NCI-H2107 (cell line): Measurements from ENCODE around the gene ARSJ.
"Not testable (repeated sequence)": the region's sequence is repeated elsewhere in the genome, so short reads cannot be mapped to it uniquely, and the experiment has no call there.

Experiments
- DNase-seq: peaks from one replicate; lab custom pipeline; 2025; lab: John Stamatoyannopoulos, UW

Gene ARSJ

DNA sequence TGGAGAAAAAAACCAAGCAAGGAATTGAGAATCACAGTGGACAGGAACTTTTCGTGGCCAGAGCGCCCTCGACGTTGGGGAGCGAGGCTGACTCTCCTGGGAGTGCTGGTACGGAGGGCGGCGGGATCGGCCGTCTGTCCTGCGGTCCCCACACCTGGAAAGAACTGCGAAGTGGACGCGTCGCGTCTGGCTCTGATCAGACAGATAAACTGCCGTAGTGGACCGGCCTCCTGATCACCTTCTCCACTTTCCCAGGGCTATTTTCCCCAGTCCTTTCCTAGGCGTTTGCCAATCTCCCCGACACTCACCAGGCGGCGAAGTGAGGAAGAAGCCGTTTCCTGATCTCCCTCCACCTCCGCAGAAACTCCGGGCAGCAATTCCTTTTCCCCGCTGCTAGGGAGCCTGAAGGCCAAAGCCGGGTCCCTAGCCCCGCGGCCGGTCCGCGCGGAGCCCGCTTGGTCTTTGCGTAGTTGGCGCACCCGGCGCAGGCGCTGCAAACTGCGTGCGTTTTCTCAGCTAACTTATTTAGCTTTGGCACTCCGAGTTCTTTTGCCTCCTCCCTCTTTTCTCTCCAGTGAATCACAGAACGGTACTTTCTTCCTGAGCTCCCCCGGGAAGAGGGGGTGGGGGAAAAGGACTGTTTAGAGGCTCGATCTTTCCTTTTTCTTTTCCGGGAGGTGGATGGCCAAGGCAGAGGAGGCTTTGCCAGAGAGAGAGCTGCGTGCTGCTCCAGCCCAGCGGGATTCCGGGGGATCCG is at the start of gene ARSJ:
ARSJ (minus strand) TSS at position 500 of the 757 bp plus-strand sequence. CDS start 813 bp downstream, outside the sequence.
- DNase-seq, result no peak

DNA sequence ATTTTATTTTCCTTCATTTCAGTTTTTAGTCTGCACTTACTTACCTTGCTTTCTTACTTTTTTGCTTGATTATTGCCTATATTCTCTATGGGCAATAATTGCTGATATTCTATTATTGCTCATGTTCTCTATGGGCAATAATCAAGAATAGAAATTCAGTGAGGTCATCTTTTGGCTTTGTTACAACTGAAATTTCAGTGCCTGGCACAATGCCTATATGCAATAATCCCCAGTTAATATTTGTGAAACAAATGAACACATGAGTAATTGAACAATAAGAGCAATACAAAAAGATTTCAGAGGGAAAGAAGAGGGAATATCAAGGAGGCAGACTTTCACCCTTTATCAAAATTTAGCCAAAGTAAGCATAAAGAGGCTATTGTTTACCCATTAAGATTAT is 48.6 kb upstream of the ARSJ start:
- no peak for DNase-seq

DNA sequence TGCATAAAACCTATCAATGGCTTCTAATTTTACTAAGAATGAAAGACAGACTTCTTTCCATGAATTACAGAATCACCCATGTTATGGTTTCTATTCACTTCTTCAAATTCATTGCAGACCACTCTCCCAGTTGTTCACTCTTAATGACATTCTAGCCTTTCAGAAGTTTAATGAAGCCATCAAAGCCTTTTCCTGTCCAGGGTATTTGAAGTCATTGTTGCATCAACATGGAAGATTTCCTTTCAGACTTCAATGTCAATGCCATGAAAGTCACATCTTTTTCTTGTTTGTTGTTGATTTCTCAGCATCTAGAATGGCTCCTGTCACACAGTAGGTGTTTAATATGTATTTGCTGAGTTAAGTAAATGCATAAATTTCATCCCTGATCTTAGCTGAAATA is 48.1 kb upstream of the ARSJ start:
- no peak for DNase-seq

DNA sequence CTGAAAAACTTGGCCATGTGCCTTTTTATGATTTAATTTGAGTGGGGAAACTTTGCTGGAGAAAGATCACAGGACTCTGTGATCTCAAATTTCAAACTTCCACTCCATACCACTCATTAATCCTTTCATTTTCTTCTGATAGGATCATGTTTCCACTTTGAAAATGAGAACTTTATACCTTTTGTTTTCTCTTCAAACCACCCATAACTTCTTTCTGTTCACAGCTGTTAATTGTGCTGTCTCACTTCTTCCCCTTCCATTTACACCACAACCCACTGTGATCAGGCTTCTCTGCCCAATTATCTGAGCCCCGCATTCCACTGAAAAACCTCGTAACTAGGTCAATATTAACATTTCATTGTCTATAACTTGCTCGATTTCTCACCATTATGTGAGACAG is 47.0 kb upstream of the ARSJ start:
- DNase-seq, result no peak

DNA sequence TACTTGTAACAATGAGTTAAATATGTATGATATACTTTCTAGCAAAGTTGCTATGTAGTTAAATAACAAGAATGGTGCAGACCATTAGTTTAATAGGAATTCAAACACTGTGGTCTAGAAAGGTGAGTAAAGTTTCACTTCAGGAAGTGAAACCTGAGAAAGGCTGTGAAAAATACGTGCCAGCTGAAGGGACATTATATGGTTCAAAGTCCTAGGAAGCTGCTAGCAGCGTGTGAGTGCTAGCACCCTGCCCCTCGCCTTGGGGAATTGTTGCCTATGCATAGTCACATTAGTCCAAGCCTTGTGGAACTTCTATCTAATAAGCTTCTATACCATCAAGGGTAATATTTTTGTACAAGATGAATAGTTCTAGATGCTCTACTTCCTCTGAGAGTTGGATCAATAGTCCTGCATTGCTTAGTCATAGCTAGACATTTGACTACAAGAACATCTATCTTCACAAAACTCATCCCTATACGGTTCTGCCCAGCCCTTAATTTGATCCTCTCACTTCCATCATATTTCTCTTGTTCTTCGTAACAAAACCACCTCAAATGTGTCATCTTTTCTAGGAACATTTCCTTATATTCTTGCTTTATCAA is 45.8 kb upstream of the ARSJ start:
- no peak for DNase-seq

DNA sequence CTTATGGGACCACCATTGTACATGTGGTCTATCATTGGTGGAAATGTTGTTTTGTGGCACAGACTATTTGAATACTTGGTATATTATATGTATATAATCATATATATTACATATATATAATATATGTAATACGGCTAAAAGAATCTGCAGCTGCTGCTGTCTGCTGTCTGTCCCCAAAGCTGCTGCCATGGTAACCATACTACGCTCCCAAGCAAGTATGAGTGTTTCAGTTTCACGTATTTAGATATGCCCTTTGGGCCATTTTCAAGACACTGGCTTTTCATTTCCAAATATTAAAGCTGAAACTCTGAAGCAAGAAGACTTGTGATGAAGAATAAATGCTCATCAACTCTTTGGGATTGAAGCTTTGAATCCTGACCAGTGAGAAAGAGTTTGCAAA is 42.0 kb upstream of the ARSJ start:
- DNase-seq, result no peak

DNA sequence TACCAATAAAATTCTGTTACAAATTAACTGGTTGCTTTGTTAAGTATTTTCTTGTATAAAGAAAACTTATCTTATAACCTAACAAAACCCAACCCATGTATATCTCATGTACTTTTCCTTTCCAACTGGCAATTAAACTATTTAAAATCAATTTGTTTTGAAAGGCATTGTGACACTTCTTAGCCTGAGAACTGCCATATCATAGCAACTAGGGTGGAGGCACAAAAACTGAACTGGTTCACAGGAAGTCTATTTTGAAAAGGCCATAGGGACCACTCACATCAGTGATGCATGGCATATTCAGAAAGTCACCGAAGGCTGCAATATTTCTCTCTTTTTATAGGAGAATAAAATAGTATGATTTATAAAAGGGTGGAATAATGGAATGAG is 40.5 kb upstream of the ARSJ start:
- no peak for DNase-seq

DNA sequence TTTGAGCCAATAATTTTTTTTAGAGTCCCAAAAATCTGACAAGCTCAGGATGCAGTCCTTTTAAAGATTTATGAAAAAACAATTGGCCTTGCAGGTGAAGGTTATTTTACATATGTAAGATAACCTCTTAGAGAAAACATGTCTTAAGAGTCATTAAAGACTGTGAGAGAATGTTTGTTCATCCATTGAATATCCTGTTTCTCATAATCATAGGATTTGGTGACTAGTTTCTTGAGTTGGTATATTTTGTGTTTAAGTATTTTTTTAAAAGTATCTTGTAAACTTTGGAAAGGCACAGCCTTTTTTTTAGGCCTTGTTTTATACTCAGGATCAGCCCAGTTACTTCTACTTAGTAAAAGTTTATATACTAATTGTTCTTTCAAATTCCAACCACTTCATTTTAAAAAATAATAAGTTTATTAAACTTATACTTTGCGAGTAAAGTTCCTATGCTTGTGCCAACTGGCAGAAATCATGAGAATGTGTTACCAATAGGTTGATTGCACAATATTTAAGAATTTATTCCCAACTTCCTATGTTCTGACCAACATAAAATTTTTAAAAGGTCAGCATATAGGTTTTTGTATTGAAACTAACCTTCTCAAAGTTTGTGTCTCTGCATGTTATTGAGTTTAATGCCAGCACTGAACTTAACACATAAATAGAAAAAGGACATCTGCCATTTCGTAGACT is 40.0 kb upstream of the ARSJ start:
- DNase-seq, result no peak

DNA sequence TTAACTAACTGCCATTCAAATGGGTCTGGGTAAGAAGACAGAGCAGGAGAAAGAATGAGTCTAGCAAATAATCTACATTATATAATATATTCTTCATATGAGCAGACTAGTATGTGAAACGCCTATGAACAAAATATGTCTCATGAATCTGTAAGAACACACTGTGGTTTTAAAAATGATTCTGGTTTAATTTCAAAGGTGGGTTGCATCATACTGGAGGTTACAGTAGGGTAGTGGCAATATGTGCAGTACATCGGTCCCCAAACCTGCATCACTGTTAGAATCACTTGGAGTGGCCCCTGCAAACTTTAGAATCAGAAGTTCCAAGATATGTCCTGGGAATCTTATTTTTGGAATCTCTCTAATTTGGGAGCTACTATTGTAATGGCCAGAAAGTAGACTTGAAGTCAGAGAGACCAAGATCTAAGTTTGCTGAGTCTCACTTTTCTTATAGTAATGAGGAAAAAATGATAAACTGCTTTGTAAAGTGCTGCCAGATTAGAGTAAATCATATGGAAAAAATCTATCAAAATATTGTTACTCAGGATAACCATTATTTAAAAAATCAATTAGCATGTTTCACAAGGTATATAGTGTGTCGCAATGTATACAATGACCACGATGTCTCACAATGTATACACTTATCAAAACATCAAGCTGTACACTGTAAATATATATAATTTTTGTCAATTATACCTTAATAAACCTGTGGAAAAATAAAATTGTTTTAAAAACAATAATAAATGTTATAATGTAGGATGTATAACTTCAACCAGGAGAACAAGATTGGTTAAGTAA is 37.9 kb upstream of the ARSJ start:
- no peak for DNase-seq

DNA sequence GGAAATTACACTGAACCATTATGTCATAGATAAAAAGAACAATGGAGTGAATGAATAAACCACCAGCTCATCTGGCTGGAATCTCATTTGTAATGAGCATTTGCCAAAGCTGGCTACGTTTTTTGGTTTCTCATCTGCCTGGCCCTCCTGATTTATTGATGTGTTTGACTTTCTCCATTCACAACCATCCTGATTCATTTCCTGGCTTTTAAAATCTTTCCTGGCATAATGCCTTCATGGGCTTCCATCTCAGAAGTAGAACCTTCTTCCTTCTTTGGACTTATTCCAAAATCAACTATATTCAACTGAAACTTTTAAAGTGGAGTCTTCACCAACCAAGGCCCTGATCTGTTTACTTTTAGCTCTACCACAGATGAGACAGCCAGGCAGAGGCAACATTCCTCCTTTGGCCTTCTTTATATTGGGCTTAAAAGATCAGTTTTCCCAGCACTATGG is 36.0 kb upstream of the ARSJ start:
- no peak for DNase-seq

DNA sequence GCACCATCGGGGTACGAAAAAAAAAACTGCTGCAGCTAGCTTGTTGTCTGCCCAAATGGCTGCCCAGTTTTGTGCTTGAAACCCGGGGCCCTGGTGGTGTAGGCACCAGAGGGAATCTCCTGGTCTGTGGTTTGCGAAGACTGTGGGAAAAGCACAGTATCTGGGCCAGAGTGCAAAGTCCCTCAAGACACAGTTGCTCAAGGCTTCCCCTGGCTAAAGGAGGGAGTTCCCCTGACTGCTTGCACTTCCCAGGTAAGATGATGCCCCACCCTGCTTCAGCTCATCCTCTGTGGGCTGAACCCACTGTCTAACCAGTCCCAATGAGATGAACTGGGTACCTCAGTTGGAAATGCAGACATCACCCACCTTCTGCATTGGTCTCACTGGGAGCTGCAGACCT is 33.8 kb upstream of the ARSJ start:
- not testable (repeated sequence) for DNase-seq

DNA sequence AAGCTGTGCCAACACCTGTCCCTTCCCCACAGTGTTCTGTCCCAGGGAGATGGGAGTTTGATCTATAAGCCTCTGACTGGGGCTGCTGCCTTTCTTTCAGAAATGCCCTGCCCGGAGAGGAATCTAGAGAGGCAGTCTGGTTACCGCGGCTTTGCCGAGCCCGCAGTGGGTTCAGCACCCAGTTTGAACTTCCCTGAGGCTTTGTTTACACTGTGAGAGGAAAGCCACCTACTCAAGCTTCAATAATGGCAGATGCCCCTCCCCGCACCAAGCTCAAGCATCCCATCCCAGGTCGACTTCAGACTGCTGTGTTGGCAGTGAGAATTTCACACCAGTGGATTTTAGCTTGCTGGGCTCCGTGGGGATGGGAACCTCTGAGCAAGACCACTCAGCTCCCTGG is 33.3 kb upstream of the ARSJ start:
- DNase-seq, result no peak

DNA sequence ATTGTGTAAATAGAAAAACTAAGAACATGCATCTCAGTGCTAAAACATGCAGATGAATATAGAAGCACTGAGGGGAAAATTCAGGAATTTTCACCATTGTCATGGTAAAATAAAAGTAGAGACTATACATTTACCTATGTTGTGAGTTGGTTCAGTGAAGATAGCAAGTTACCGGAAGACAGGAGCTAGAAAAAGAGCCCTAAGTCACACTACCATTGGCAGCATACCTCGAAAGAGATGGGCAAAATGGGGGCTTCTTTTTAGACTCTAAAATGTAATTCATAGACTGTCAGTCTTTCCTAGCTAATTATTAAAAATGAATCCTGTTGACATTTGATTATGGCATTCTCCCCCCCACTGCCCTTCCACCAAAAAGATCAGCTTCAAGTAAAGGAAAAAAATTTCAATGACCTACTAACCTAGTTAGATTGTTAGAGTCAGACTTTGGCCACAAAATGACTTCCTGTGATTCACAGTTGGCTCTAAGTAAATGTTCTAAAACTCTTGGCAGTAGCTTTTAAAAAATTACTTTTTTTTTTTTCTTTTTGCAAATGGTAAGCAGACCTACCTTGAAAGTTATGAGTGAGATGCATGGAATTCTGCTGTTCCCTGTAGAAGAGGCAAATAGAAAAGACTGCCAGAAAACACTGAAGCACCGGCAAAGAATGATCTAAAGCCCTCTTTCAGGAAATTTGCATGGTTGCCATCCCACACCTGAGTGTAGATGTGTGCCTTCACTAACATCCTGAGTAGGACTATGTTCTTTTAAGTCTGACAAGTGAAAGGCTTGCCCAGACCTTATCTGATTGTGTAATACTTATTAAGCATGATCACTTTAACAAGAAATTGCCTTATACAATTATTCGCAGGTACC is 26.4 kb upstream of the ARSJ start:
- no peak for DNase-seq

DNA sequence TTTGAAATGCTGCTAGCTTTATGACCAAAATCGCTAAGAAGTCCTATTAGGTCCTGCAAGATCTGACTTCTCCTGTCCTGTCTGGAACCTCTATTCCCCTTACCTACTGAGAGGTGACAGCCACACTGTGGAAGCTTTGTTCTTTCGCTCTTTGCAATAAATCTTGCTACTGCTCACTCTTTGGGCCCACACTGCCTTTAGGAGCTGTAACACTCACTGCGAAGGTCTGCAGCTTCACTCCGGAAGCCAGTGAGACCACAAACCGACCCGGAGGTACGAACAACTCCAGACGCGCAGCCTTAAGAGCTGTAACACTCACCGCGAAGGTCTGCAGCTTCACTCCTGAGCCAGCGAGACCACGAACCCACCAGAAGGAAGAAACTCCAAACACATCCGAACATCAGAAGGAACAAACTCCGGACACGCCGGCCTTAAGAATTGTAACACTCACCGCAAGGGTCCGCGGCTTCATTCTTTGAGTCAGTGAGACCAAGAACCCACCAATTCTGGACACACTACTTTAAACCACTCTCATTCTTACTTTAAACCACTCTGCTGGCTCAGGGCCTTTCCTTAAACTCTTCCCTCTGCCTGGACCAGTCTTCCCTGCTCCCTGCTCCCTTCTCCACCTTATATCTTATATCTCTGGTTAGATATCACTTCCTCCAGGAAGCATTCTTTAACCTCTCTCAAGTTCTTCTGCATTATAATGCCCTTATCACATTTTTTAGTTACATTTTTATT is 25.2 kb upstream of the ARSJ start:
- not testable (repeated sequence) for DNase-seq

DNA sequence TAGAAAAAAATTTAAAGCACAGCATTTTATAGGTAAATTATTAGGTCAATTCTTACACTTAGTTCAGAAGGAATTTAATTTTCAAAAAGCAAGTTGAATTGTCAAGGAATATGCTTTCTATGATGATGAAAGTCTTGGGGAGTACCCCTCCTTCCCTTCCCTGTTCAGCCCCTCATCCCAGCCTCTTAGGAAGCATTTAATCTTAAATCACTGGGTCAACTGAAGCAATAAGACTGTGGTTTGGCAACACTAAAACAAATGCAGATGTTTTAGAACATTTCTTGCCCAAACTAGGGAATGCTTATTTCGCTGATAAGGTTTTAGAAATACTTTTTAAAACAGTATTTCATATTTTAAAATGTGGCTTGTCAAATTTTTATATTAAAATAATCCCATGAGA is 19.1 kb upstream of the ARSJ start:
- no peak for DNase-seq

DNA sequence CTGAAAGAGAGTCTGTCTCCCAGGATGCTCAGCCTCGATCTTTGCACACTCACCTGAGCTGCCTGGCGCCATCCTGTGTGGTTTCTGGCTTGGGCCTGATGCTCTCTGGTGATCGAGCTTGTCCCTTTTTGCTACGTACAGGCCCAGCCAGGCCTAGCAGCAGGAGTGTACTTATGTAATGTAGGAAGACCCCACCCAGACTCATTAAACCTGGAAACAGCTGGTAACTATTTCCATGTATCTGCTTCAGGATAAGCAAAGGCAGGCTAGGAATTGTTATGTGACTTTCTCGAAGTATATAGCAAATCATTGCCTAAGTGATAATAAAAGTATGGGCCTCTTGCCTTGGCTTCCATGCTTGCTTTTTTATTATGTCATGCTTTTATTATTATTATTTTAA is 18.6 kb upstream of the ARSJ start:
- no peak for DNase-seq

DNA sequence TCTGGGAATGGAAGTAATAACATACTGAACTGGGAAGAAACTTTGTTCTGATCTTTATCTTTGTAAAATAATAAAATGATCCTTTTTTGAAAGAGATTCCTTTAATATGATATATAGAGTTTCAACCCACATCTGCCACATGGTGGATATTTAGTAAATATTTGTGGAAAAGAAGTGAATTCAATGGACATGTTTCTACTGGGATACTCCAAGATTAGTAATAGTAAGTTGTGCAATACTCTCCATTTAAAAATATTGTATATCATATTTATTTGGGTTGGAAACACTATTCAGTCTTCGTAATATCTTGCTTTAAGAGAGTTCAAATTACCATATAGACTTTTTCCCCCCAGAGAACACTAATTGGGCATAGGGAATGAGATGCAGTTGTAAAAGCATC is 17.8 kb upstream of the ARSJ start:
- DNase-seq, result no peak

DNA sequence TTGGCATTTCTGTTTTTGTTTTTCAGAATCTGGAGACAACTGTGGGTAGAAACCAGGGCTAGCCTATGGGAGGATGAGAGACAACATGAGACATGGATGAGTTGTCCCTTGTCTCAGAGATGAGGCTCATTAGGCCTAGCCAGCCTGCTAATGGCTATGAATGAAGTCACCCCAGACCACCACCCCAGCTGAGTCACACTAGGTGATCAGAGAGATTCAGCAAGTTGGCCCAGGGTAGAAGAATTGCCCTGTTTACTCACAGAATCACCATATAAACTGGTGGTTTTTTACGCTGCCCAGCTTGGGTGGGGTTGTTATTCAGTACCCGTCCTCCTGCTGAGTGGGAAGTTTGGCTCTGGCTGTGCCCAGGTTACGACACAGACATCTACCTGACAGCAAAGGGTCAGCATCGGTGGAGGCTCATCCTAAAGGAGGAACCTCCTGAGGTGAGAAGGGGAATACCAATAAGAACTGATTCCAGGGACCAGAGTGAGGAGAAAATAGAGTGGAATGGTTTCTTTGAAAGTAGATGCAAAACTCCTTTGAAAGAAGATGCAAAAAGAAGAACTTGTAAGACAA is 17.2 kb upstream of the ARSJ start:
- no peak for DNase-seq

DNA sequence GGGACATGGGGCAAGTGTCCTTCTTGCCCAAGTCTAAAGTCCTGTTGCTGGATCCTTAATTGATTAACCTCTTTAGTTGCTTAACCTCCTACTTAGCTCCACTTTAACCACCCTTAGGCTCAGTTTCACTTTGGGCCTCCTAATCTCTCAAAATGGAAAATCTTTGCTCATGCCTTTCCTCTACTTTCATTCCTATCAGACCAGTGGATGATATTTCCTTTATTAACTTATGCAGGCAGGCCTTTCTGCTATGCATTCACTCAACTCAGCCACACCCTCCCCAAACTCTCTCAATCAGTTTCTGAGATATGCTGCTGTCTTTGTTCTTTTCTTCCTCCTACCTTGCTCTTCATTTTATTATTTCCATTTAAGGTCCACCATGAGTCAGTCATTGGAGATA is 14.4 kb upstream of the ARSJ start:
- no peak for DNase-seq

DNA sequence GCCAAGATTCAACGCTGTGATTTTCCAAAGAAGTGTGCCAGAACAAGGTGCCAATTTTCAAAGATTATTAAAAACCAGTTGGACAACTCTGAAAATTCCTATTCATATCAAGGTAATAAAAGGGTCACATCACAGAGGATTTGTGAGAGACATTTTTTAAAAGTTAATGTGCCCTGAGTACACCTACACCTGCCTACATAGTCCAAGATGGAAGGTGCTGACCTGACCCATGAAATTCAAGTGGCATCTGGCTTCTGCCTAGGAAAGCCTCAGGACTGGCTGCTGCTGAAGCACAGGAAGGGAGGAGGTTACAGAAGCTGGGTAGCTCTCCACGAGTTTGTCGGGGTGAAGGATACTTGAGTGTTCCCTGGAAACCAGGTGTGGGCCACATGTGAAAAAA is 11.4 kb upstream of the ARSJ start:
- no peak for DNase-seq
